HEK293 (cell line): ENCODE measurements around the gene PTPRN2.

Source experiments
- ZNF175 ChIP-seq: fragments of 450-650 bp; formaldehyde crosslinking; IDR thresholded peaks from 2 replicates; pipeline ENCODE4 v1.5.1; 2016; ENCODE audit warnings: missing biosample characterization, missing genetic modification characterization
- ZNF530 ChIP-seq: fragments of 450-650 bp; formaldehyde crosslinking; IDR thresholded peaks from 2 replicates; pipeline ENCODE4 v1.5.1; 2016; ENCODE audit warnings: low read depth, missing biosample characterization, missing genetic modification characterization
- ZNF621 ChIP-seq: fragments of 450-650 bp; formaldehyde crosslinking; IDR thresholded peaks from 2 replicates; pipeline ENCODE4 v1.5.1; 2017; ENCODE audit warnings: missing biosample characterization, missing genetic modification characterization
- TF ChIP-seq, protein P1 (sequence below): sonication (generic); formaldehyde crosslinking; IDR thresholded peaks from 2 replicates; pipeline ENCODE4 v1.8.1; 2022; ENCODE audit warnings: mild to moderate bottlenecking, moderate library complexity, missing genetic modification reagents

DNA sequence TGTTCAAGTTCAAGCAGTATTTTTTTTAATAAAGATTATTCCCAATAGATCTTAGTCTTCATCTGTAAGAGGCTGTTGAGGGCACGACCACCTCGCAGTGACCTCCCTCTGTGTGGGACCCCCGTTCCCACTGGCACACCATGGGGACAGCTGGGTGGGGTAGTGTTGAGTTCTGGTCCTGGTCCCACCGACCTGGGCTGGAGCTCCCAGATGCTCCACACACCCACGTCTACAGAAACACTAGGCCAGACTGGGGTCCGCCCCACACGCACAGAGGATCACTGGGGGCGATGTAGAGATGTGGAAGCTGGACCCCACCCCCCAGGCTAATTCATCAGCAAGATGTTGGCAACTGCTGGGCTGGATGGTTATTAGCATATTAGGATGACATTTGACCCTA, 623.6 kb downstream of the PTPRN2 start:
- TF ChIP-seq ZNF530 (tag by site-specific recombination) (no peak), ZNF175 (no peak), ZNF621 (tag by site-specific recombination) (no peak)
- TF ChIP-seq, protein P1, sequence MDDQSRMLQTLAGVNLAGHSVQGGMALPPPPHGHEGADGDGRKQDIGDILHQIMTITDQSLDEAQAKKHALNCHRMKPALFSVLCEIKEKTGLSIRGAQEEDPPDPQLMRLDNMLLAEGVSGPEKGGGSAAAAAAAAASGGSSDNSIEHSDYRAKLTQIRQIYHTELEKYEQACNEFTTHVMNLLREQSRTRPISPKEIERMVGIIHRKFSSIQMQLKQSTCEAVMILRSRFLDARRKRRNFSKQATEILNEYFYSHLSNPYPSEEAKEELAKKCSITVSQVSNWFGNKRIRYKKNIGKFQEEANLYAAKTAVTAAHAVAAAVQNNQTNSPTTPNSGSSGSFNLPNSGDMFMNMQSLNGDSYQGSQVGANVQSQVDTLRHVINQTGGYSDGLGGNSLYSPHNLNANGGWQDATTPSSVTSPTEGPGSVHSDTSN: no peak
